IPS DF 6.9 (cell line): ENCODE results near the gene MARK3.

Experiments
- DNase-seq: peaks from one replicate; pipeline ENCODE4 v3.0.0-alpha.2; 2013; ENCODE audit warnings: low read depth, low spot score
- H3K27ac ChIP-seq: one replicate; pipeline ENCODE4 v1.5.1; 2013; ENCODE audit warnings: low read length, control low read depth
- H3K27me3 ChIP-seq: 2 replicates; pipeline ENCODE4 v1.6.1; 2013; ENCODE audit warnings: mild to moderate bottlenecking, low read length; ENCODE audit not compliant: control insufficient read depth, insufficient read depth
- H3K36me3 ChIP-seq: 2 replicates; pipeline ENCODE4 v1.6.1; 2013; ENCODE audit warnings: low read length; ENCODE audit not compliant: control insufficient read depth, insufficient read depth
- H3K4me1 ChIP-seq: 2 replicates; pipeline ENCODE4 v1.6.1; 2013; ENCODE audit warnings: low read length; ENCODE audit not compliant: control insufficient read depth, insufficient read depth
- H3K4me3 ChIP-seq: 2 replicates; pipeline ENCODE4 v1.5.1; 2013; ENCODE audit warnings: mild to moderate bottlenecking, low read length
- H3K9me3 ChIP-seq: 2 replicates; pipeline ENCODE4 v1.6.1; 2013; ENCODE audit warnings: low read length, inconsistent platforms; ENCODE audit not compliant: control insufficient read depth, insufficient read depth
- WGBS: extraction: QIAGEN DNeasy Blood & Tissue Kit; methylation state at CpG from one replicate; pipeline ENCODE4 v1.1.7; 2013; ENCODE audit warnings: mixed read lengths, missing lambda C conversion rate; ENCODE audit not compliant: insufficient read length, insufficient coverage; 5-methylcytosine and 5-hydroxymethylcytosine counted together

Gene MARK3

DNA sequence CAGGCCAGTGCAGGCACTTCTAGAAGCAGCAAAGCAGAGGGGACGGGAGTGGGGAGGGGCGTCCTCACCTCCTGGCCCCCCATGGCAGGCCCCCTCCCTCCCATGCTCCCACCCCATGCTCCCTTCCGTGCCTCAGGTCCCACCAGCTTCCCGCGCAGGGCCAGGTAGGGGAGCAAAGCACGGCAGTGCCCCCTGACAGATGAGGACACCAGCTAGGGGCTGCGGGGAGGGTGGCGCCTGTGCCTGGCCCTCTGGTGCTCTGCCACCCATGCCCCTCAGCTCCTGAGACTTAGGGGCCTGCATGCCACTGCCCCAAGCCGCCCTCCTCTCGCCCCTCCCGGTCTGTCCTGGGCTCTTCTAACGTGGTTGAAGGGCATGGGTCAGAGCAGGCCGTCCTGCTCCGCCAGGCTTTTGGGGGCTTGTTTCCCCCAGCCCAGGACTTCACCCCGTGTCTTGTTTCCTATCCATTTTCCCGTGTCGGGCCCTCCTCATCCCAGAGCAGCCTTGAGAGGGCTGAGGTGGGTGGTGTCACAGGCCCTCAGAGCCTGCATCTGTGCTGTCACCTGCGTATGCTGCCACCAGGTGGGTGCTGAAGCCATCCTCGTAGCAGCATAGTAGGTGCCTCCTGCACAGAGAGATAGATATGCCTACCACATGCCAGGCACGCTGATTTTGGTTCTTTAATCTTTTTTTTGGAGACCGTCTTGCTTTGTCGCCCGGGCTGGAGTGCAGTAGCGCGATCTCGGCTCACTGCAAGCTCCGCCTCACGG lies 154.0 kb downstream of the MARK3 start:
- no peak overlapping the region for H3K4me3 ChIP-seq
- no peaks in the 10 kb centered on the region for H3K27me3 ChIP-seq
- DNase-seq: no peak
- peaks cover 10% of the 10 kb centered on the region; the same call in 1 of the 2 replicates for H3K36me3 ChIP-seq
- WGBS: no CpG with 5 or more reads among the region's 28 CpGs
- H3K4me1 ChIP-seq: peaks cover 22% of the 10 kb centered on the region
- H3K27ac ChIP-seq: no peak overlapping the region
- no peaks in the 10 kb centered on the region for H3K9me3 ChIP-seq

DNA sequence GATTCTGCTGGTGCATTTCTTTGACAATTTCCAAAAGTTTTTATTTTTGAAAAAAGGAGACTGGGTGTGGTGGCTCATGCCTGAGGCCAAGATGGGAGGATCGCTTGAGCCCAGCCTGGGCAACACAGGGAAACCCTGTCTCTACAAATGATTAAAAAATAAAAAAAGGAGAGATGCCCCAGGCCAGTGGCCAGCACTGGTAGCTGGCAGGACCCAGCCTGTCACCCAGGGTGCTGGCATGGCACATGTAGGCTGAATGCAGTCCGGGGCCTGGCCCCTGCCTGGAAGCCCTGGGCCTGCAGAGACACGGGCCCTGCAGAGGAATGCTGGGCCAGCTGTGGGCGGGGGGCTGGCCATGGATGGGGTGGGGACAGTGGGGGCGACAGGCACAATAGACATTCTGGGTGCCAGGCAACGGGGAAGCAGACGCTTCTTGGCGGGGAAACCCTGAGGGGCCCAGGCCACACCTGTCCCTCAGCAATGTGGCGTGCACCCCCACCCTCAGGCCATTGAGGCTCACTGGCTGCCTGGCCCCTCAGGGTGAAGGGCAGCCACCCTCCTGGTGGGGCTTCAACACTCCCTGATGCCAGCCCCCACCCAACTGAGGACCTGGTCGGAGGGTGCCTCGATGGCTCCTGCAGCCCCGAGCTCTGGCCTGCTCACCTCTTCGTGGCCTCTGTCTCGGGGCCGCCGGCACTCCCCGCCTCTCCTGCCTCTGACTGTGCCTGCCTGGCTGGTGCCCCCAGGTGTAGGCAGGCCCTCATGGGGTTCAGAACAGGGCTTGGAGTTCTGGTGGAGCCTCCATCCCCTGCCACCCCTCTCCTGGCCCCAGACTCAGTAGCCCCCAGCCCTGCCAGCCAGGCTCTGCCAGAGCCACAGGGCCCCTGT lies 155.8 kb downstream of the MARK3 start:
- H3K27me3 ChIP-seq: no peaks in the 10 kb centered on the region
- no peaks in the 10 kb centered on the region for H3K9me3 ChIP-seq
- no peaks in the 10 kb centered on the region for H3K36me3 ChIP-seq
- H3K4me3 ChIP-seq: no peak overlapping the region
- WGBS: no CpG with 5 or more reads among the region's 17 CpGs
- DNase-seq: no peak
- no peak overlapping the region for H3K27ac ChIP-seq
- H3K4me1 ChIP-seq: peaks cover 24% of the 10 kb centered on the region

DNA sequence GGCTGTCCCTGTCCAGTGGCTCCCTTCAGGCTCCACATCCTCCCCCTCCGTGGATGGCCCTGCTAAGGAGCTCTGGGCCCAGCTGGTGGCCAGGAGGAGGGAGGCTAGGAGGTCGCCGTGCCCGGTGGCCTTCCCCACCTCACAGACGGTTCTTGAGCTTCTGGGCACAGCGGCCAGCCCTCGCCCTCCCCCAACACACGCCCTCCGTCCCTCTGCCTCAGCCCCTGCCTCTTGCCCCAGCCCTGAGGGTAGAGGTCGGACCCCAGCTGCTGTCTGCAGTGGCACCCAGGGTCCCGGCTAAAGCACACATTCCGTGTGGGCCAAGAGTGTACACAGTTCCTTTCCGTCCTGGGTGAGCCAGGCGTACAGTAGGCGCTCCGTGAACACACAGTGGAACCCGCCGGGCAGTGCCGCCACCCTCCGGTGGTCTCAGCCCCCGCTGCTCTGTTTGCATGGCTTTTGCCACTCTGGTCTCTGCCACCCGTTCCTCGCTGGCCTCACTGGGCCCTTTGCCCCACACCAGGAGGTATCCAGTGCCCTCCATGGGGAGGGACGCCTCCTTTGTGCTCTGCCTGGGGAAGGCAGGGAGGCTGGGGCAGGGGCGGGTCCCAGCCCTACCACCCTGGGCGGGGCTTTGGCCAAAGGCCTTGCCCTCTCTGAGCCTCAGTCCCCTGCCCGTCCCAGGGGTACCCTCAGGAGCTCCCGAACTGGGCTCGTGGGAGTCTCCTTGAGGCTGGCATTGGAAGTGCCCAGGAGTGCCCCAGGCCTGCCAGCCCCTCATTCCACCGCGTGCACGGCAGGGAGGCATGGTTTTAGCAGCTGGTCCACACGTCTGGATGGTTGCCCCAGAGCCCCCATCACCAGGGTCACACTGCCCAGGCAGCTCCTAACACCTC lies 156.7 kb downstream of the MARK3 start:
- no peak for DNase-seq
- Histone ChIP-seq H3K4me3 (no peak overlapping the region), H3K27me3 (no peaks in the 10 kb centered on the region), H3K27ac (no peak overlapping the region), H3K9me3 (no peaks in the 10 kb centered on the region), H3K4me1 (peaks cover 26% of the 10 kb centered on the region), H3K36me3 (no peaks in the 10 kb centered on the region)
- no CpG with 5 or more reads among the region's 33 CpGs for WGBS

DNA sequence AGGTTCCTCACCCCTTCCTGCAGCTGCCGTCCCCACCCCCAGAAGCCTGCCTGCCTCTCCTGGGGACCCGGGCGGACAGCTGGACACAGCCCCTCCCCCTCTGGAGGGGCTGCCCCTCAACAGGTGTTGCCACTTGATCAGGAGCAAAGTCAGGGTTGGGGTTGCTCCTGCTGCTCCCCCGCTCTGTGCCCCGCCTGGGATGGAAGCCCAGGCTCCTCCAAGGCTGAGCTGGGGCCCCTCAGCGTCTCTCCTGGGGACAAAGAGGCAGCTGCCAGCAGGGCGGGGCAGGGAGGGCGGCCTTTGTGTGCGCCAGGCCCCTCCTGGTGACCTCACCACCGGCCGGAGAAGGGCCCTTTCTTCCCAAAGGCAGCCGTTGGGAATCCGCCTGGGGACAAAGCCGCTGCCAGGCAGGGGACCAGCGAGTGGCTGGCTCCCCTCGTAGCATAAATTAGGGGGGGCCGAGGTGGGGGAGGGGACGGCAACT lies 157.4 kb downstream of the MARK3 start:
- H3K4me3 ChIP-seq: no peak overlapping the region
- DNase-seq: no peak

DNA sequence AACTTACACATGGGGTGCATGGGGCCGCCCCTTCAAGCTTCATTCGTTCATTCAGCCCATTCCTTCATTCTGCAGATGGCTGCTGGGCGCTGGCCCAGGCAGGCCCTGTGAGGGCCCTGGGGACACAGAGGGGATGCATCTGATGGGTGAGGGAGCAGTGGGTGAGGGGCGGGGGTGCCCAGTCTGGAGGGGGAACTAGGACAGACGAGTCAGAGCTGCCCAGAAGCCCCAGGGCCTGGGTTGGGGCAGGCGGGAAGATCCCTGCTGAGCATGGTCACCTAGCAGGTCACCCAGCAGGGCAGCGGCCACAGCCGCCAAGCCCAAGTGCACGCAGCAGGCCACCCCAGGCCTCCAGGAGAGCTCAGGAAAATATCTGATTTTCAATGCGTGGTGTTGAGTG lies 157.9 kb downstream of the MARK3 start:
- H3K4me3 ChIP-seq: no peak overlapping the region
- H3K27ac ChIP-seq: no peak overlapping the region
- H3K4me1 ChIP-seq: peaks cover 27% of the 10 kb centered on the region
- H3K36me3 ChIP-seq: no peaks in the 10 kb centered on the region
- DNase-seq: no peak
- WGBS: no CpG with 5 or more reads among the region's 10 CpGs
- H3K27me3 ChIP-seq: no peaks in the 10 kb centered on the region
- no peaks in the 10 kb centered on the region for H3K9me3 ChIP-seq

More for the DNA sequence above, 157.4 kb downstream of the MARK3 start:
- Histone ChIP-seq H3K36me3 (no peaks in the 10 kb centered on the region), H3K4me1 (peaks cover 27% of the 10 kb centered on the region), H3K27me3 (no peaks in the 10 kb centered on the region), H3K27ac (no peak overlapping the region), H3K9me3 (no peaks in the 10 kb centered on the region)
- no CpG with 5 or more reads among the region's 18 CpGs for WGBS

DNA sequence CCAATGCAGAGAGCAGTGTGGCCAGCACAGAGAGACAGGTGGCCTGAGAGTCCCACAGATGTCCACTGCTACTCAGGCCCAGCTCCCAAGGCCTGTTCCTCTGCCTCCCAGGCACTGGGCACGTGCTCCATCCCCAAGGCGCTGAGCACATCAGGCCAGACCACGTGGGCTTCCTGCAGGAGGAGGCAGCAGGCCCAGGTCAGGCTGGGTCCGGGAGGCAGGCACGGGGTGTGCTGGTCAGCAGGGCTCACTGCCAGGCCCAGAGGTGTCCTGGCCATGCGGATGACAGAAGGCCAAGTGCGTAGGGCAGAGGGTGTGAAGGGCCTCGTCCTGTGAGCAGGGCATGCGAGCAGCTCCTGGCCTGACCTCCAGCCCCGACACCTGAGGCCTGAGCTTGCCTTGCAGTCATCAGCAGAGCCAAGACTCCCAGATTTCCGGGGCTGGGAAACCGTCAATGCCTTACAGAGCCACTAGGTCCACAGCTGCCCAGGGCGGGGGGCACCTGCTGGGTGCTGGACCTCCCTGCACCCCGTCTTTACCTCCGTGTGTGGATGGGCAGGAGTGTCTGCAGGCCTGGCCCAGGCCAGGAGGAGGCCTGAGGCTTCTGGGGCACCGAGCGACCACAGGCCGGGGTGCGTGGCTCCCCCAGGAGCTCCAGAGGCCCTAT lies 158.6 kb downstream of the MARK3 start:
- H3K9me3 ChIP-seq: no peaks in the 10 kb centered on the region
- no CpG with 5 or more reads among the region's 19 CpGs for WGBS
- H3K4me1 ChIP-seq: peaks cover 27% of the 10 kb centered on the region
- H3K27me3 ChIP-seq: no peaks in the 10 kb centered on the region
- DNase-seq: no peak
- H3K4me3 ChIP-seq: no peak overlapping the region
- no peaks in the 10 kb centered on the region for H3K36me3 ChIP-seq
- H3K27ac ChIP-seq: no peak overlapping the region

DNA sequence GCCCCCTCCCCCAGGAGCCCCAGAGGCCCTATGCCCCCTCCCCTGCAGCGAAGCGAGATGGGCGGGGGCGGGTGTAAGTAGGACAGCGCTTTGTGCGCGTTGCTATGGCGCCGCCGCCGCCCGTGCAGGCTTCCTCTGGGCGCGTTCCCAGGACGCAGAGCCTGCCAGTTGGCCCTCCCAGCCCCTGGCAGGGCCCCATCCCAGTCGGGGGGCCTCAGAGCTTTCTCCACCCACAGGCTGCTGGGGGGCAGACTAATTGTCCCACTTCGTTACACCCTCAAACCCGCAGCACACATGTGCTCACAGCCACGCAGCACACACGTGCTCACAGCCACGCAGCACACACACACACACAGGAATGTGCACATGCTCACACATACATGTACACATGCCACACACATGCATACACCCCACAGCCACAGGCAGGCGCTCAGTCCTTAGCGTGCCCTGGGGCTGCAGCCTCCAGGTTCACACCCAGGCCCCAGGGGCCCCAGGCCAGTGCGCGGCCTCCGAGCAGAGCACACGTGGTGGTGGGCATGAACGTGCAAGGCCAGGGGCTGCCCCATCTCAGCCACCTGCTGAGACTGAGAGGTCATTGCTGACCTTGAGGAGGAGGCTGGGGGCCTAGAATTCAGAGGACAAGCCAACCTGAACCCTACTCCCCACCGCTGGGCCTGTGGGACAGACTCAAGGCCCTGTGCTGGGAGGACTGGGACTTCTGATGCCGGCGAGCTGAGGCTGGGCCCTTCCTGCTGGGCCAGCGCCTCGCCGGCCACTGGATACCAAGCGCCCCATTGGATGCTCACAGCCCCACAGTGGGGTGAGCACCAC lies 159.4 kb downstream of the MARK3 start:
- no CpG with 5 or more reads among the region's 35 CpGs for WGBS
- Histone ChIP-seq H3K36me3 (no peaks in the 10 kb centered on the region), H3K4me1 (peaks cover 27% of the 10 kb centered on the region)

DNA sequence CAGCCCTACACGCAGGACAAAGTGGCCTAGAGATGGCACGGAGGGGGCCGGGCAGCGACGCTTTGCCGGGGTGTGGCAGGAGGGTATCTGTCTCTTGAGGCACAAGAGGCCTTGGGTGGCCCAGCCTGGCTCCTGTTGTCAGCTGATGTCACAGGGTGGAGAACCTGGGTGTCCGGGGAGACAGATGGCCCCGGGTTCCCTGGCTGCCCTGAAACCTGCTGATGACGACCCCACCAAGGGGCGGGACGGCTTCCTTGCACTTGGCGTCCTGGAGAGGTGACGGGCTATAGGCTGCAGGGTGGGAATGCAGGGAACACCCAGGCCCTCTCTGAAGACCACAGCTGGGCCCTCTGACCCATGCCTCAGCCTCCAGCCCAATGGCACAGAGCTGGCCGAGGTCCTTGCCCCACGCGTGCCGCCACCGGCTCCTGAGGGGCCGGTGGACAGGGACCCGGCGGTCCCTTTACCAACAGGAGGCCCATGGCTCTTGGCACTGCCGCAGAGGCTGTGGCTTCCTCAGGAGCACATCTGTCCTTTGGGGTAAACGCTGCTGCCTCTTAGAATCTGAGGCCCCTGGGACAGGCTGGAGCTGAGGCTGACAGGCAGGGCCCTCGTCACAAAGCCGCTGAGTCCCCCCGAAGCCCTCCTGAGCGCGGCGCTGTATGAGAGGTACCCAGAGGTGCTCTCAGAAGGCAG lies 160.2 kb downstream of the MARK3 start:
- H3K36me3 ChIP-seq: no peaks in the 10 kb centered on the region
- H3K9me3 ChIP-seq: no peaks in the 10 kb centered on the region
- no peak for DNase-seq
- H3K27me3 ChIP-seq: no peaks in the 10 kb centered on the region
- H3K4me3 ChIP-seq: no peak overlapping the region
- no CpG with 5 or more reads among the region's 29 CpGs for WGBS
- H3K4me1 ChIP-seq: peaks cover 27% of the 10 kb centered on the region
- no peak overlapping the region for H3K27ac ChIP-seq

More for the DNA sequence above, 159.4 kb downstream of the MARK3 start:
- Histone ChIP-seq H3K4me3 (no peak overlapping the region), H3K9me3 (no peaks in the 10 kb centered on the region), H3K27ac (no peak overlapping the region), H3K27me3 (no peaks in the 10 kb centered on the region)
- DNase-seq: no peak
